IMR-90 (cell line): ENCODE data around the gene SH3RF3. TPM values are rescaled to one million over a fixed set of nuclear protein-coding genes. Genes with fewer than 3 reads are reported as not detected.

Experiments used
- ATAC-seq: fragments of 200-7000 bp; cut with Tn5 transposase; 2 replicates; pipeline ENCODE4 v1.9.1; 2020; ENCODE audit warnings: low read depth, mild to moderate bottlenecking, moderate library complexity
- BruUV-seq: library from RNA; stranded (reverse); fragments of 400-500 nt; replicated peaks from 2 replicates; lab custom pipeline; 2021; lab: Mats Ljungman, UMichigan
- CTCF ChIA-PET: fragments of 300-600 bp; formaldehyde crosslinking; extraction: SDS; loops from one replicate; lab custom pipeline; 2021; ENCODE audit warnings: antibody characterized with exemption; lab: Yijun Ruan, JAX
- POLR2A ChIA-PET: fragments of 300-600 bp; sonication (Branson Sonifier 250); formaldehyde crosslinking; loops from one replicate; lab custom pipeline; 2022; ENCODE audit warnings: antibody characterized with exemption; ENCODE audit not compliant: unreplicated experiment; lab: Charles Lee
- DNase-seq: peaks from one replicate; pipeline ENCODE4 v3.0.0; 2013
- H2AFZ ChIP-seq: replicated peaks from 2 replicates; pipeline ENCODE3; 2013; ENCODE audit warnings: low read length, mild to moderate bottlenecking; ENCODE audit not compliant: poor library complexity
- H2AK5ac ChIP-seq: 2 replicates; pipeline ENCODE4 v1.6.1; 2013; ENCODE audit warnings: low read depth, low read length, inconsistent platforms
- H2AK9ac ChIP-seq: replicated peaks from 2 replicates; pipeline ENCODE3; 2013; ENCODE audit warnings: mild to moderate bottlenecking, low read depth, low read length, moderate library complexity; ENCODE audit not compliant: poor library complexity
- H2BK120ac ChIP-seq: 2 replicates; pipeline ENCODE4 v1.6.1; 2013; ENCODE audit warnings: low read depth, low read length, inconsistent platforms
- H2BK15ac ChIP-seq: 3 replicates; pipeline ENCODE4 v1.6.1; 2013; ENCODE audit warnings: low read depth, low read length, inconsistent platforms
- H2BK20ac ChIP-seq: 2 replicates; pipeline ENCODE4 v1.6.1; 2013; ENCODE audit warnings: low read depth, mild to moderate bottlenecking, inconsistent platforms, low read length, moderate library complexity
- H2BK5ac ChIP-seq: 2 replicates; pipeline ENCODE4 v1.6.1; 2013; ENCODE audit warnings: mild to moderate bottlenecking, low read depth, low read length, inconsistent platforms; ENCODE audit not compliant: poor library complexity, severe bottlenecking
- H3K14ac ChIP-seq: replicated peaks from 2 replicates; pipeline ENCODE4 v1.6.1; 2013; ENCODE audit warnings: low read depth, low read length, inconsistent platforms
- H3K18ac ChIP-seq: 2 replicates; pipeline ENCODE4 v1.6.1; 2013; ENCODE audit warnings: low read depth, low read length, control low read depth
- H3K23ac ChIP-seq: 2 replicates; pipeline ENCODE4 v1.6.1; 2013; ENCODE audit warnings: low read depth, low read length, inconsistent platforms
- H3K27ac ChIP-seq: 2 replicates; pipeline ENCODE4 v1.5.1; 2013; ENCODE audit warnings: mild to moderate bottlenecking, control low read depth, low read length; ENCODE audit not compliant: insufficient read depth
- H3K27me3 ChIP-seq: 2 replicates; pipeline ENCODE4 v1.6.1; 2013; ENCODE audit warnings: low read length; ENCODE audit not compliant: control insufficient read depth, insufficient read depth
- H3K36me3 ChIP-seq: 2 replicates; pipeline ENCODE4 v1.6.1; 2013; ENCODE audit warnings: low read length, mixed read lengths; ENCODE audit not compliant: control insufficient read depth, insufficient read depth
- H3K4ac ChIP-seq: 2 replicates; pipeline ENCODE4 v1.6.1; 2013; ENCODE audit warnings: low read depth, low read length, inconsistent platforms
- H3K4me1 ChIP-seq: 2 replicates; pipeline ENCODE4 v1.6.1; 2013; ENCODE audit warnings: low read length, mixed read lengths; ENCODE audit not compliant: control insufficient read depth, insufficient read depth
- H3K4me2 ChIP-seq: 2 replicates; pipeline ENCODE4 v1.6.1; 2013; ENCODE audit warnings: low read depth, mild to moderate bottlenecking, control low read depth, low read length, moderate library complexity
- H3K4me3 ChIP-seq: 2 replicates; pipeline ENCODE4 v1.5.1; 2013; ENCODE audit warnings: low read depth, mild to moderate bottlenecking, control low read depth, low read length, moderate library complexity; ENCODE audit not compliant: insufficient read depth
- H3K56ac ChIP-seq: 2 replicates; pipeline ENCODE4 v1.6.1; 2013; ENCODE audit warnings: low read length, inconsistent platforms; ENCODE audit not compliant: insufficient read depth; ENCODE audit errors: extremely low read depth
- H3K79me1 ChIP-seq, 2 experiments: 2 replicates each; pipeline ENCODE4 v1.6.1; 2013; ENCODE audit warnings: low read length in 2 of 2, inconsistent platforms in 1 of 2, low read depth in 1 of 2
- H3K9ac ChIP-seq: 2 replicates; pipeline ENCODE4 v1.6.1; 2013; ENCODE audit warnings: low read depth, low read length, control low read depth
- H3K9me1 ChIP-seq: 2 replicates; pipeline ENCODE4 v1.6.1; 2013; ENCODE audit warnings: low read length, inconsistent platforms; ENCODE audit not compliant: insufficient read depth
- H3K9me3 ChIP-seq: 2 replicates; pipeline ENCODE4 v1.6.1; 2013; ENCODE audit warnings: low read length; ENCODE audit not compliant: control insufficient read depth, insufficient read depth
- H4K20me1 ChIP-seq: 2 replicates; pipeline ENCODE4 v1.6.1; 2013; ENCODE audit warnings: low read length, inconsistent platforms; ENCODE audit not compliant: insufficient read depth
- H4K5ac ChIP-seq: 2 replicates; pipeline ENCODE4 v1.6.1; 2013; ENCODE audit warnings: mild to moderate bottlenecking, low read depth, low read length, control low read depth
- H4K8ac ChIP-seq, 2 experiments: 2 replicates each; pipeline ENCODE4 v1.6.1; 2013; ENCODE audit warnings: low read depth in 2 of 2, low read length in 2 of 2, control low read depth in 1 of 2, inconsistent platforms in 1 of 2
- H4K91ac ChIP-seq: 2 replicates; pipeline ENCODE4 v1.6.1; 2013; ENCODE audit warnings: low read depth, low read length, inconsistent platforms; ENCODE audit not compliant: insufficient read depth
- BHLHE40 ChIP-seq: fragments of 150-350 bp; IDR thresholded peaks from 2 replicates; pipeline ENCODE4 v1.6.1; 2016; ENCODE audit warnings: mild to moderate bottlenecking, low read depth, low read length
- CEBPB ChIP-seq: IDR thresholded peaks from 2 replicates; pipeline ENCODE4 v1.6.1; 2012; ENCODE audit warnings: low read depth, low read length, improper control_type of control experiment
- CHD1 ChIP-seq: IDR thresholded peaks from 2 replicates; pipeline ENCODE4 v1.6.1; 2012; ENCODE audit warnings: low read depth, low read length, improper control_type of control experiment
- FOS ChIP-seq: fragments of 150-350 bp; IDR thresholded peaks from 2 replicates; pipeline ENCODE4 v1.6.1; 2016; ENCODE audit warnings: low read depth, low read length
- MAZ ChIP-seq: IDR thresholded peaks from 2 replicates; pipeline ENCODE4 v1.6.1; 2012; ENCODE audit warnings: low read depth, mild to moderate bottlenecking, low read length, improper control_type of control experiment, moderate library complexity, borderline replicate concordance
- MXI1 ChIP-seq: IDR thresholded peaks from 2 replicates; pipeline ENCODE4 v1.6.1; 2012; ENCODE audit warnings: low read depth, mild to moderate bottlenecking, low read length, moderate library complexity, borderline replicate concordance
- NFE2L2 ChIP-seq: fragments of 150-350 bp; IDR thresholded peaks from 2 replicates; pipeline ENCODE4 v1.6.1; 2016; ENCODE audit warnings: low read depth, mild to moderate bottlenecking, low read length
- POLR2A ChIP-seq: IDR thresholded peaks from 2 replicates; pipeline ENCODE4 v1.6.1; 2012; ENCODE audit warnings: mild to moderate bottlenecking, low read depth, low read length
- RAD21 ChIP-seq: IDR thresholded peaks from 2 replicates; pipeline ENCODE4 v1.6.1; 2012; ENCODE audit warnings: low read length, improper control_type of control experiment
- RCOR1 ChIP-seq: IDR thresholded peaks from 2 replicates; pipeline ENCODE4 v1.6.1; 2012; ENCODE audit warnings: mild to moderate bottlenecking, low read length, improper control_type of control experiment; ENCODE audit not compliant: insufficient replicate concordance
- RFX5 ChIP-seq: IDR thresholded peaks from 2 replicates; pipeline ENCODE4 v1.8.0; 2012; ENCODE audit warnings: low read depth, mild to moderate bottlenecking, low read length, moderate library complexity
- SMC3 ChIP-seq: fragments of 150-350 bp; IDR thresholded peaks from 2 replicates; pipeline ENCODE4 v1.6.1; 2016; ENCODE audit warnings: low read depth, mild to moderate bottlenecking, antibody characterized with exemption, low read length, moderate library complexity
- USF2 ChIP-seq: fragments of 150-350 bp; IDR thresholded peaks from 2 replicates; pipeline ENCODE4 v1.6.1; 2017; ENCODE audit warnings: mild to moderate bottlenecking, antibody characterized with exemption, low read length, low read depth
- WGBS, 2 experiments: methylation state at CpG; one replicate each; pipeline versions ENCODE4 v1.1.5 to v1.1.7; 2013; ENCODE audit warnings: missing lambda C conversion rate in 2 of 2; ENCODE audit not compliant: insufficient read length in 1 of 2; ENCODE audit errors: extremely low coverage in 2 of 2; 5-methylcytosine and 5-hydroxymethylcytosine counted together
- dilution Hi-C: fragments of 300-500 bp; cut with HindIII; formaldehyde crosslinking; loops from one replicate; pipeline ENCODE4 v1.14.3; 2018; ENCODE audit warnings: low sequenced_read_pairs; ENCODE audit not compliant: unreplicated experiment
- in situ Hi-C: fragments of 300-500 bp; cut with MboI; formaldehyde crosslinking; loops from 3 replicates; pipeline ENCODE4 v1.14.3; 2019; ENCODE audit warnings: low sequenced_read_pairs, inconsistent platforms, mixed read lengths
- intact Hi-C: fragments of 100-400 bp; cut with micrococcal nuclease; formaldehyde crosslinking; loops from 2 replicates; pipeline ENCODE4 v1.10.0; 2022
- polyA plus RNA-seq, 3 experiments: library from polyadenylated mRNA; depleted of rRNA; stranded (reverse); fragments of >200 nt; gene quantifications; 2 replicates each; pipeline ENCODE4 v1.2.3, GENCODE V29; 2012; ENCODE audit warnings: low replicate concordance in 1 of 3
- total RNA-seq: library from RNA; depleted of rRNA; stranded (reverse); fragments of >200 nt; gene quantifications from 2 replicates; pipeline ENCODE4 v1.2.3, GENCODE V29; 2012
- TF ChIP-seq, protein P1 (sequence below): conservative IDR thresholded peaks from 2 replicates; pipeline ENCODE4 v1.5.1; 2012; ENCODE audit warnings: mild to moderate bottlenecking, low read depth, low read length, improper control_type of control experiment

SH3RF3 gene
- total and polyA plus RNA-seq, 2 of the 4 experiments (the other 2 are of a cell fraction) = 3.4 to 5.3 TPM

DNA sequence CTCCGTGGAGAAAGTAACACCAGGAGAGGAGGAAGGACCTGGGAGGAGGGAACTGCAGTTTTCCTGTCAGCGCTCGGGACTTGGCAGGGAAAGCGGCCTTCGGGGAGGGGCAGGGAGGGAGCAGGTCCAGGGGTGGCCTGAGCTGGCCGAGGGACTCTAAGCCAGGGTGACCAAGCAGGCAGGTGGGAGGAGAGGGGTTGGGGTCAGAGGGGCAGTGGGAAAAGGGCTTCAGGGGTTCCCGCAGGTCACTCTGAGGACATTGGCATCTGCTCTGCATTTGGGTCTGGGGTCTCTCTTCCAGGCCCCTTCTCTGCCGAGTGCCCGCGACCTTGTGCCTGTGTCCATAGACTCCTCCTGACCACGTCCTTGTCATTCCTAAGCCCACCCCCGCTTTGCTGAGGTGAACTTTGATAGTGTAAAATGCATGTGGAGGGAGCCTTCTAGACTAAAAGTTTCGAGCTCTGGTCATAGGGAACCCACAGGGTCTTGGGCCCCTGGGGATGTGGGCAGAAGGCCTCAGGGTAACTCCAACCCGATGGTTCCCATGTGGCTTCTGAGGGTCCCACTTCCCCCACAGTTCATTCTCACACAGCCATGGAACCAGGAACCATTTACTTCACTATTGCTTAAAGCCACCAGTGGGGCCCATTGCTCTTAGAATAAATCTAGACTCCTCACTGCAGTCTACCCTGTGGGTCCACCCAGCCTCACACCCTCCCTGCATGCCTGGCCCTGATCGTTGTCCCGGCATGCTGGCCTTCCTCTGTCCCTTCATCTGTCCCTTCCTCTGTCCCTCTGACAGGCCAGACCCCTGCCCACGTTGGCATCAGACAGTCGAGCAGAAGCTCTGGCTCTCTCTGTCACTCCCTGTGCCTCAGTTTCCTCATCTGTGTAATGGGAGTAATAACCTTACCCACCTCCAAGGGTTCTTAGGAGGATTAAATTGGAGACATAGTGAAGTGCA, 255.6 kb downstream of the SH3RF3 start:
- Histone ChIP-seq H3K27me3 (no peaks in the 10 kb centered on the region), H3K14ac (no peak overlapping the region), H3K27ac (no peak overlapping the region), H4K8ac (no peak overlapping the region), H3K9me1 (peaks cover 36% of the 10 kb centered on the region), H4K91ac (no peak overlapping the region), H3K18ac (no peak overlapping the region), H3K79me1 (peaks cover 36 to 90% of the 10 kb centered on the region in 2 experiments), H4K20me1 (peaks cover 61% of the 10 kb centered on the region), H2BK5ac (no peak overlapping the region), H2BK120ac (no peak overlapping the region), H3K36me3 (peaks cover 8% of the 10 kb centered on the region; the same call in 1 of the 2 replicates), H3K9ac (no peak overlapping the region), H2BK15ac (no peak overlapping the region), H2AK9ac (no peak overlapping the region), H3K23ac (no peak overlapping the region), H3K4me1 (peaks cover 25% of the 10 kb centered on the region), H3K4ac (no peak overlapping the region), H4K5ac (no peak overlapping the region), H3K4me2 (no peak overlapping the region), H2BK20ac (no peak overlapping the region), H3K56ac (no peak overlapping the region), H3K9me3 (no peaks in the 10 kb centered on the region), H2AFZ (no peak overlapping the region), H3K4me3 (no peak overlapping the region), H2AK5ac (no peak overlapping the region)
- BruUV-seq = no TSS peak
- 73% methylated on average over 3 of the region's 18 CpGs; no CpG with 5 or more reads in 1 of the 2 experiments for WGBS, 2 experiments
- dilution Hi-C loops (no loop called here), intact Hi-C loops (loop anchor here (5.0 kb wide), 1 partner anchor 47 kb away; no protein-coding TSS in a partner anchor), in situ Hi-C loops (no loop called here)
- CTCF ChIA-PET = interaction anchor here (1.5 kb wide), 1 partner anchor 258 kb away, joined by 4 read pairs; no protein-coding TSS in a partner anchor
- DNase-seq = no peak
- ATAC-seq = no peak
- POLR2A ChIA-PET = no interaction called here
- TF ChIP-seq USF2 (no peak), RCOR1 (no peak), FOS (no peak), CEBPB (no peak), NFE2L2 (no peak), CHD1 (no peak), MXI1 (no peak), BHLHE40 (no peak), POLR2A (no peak), MAZ (no peak), RFX5 (no peak), RAD21 (no peak), SMC3 (no peak)
- TF ChIP-seq, protein P1, sequence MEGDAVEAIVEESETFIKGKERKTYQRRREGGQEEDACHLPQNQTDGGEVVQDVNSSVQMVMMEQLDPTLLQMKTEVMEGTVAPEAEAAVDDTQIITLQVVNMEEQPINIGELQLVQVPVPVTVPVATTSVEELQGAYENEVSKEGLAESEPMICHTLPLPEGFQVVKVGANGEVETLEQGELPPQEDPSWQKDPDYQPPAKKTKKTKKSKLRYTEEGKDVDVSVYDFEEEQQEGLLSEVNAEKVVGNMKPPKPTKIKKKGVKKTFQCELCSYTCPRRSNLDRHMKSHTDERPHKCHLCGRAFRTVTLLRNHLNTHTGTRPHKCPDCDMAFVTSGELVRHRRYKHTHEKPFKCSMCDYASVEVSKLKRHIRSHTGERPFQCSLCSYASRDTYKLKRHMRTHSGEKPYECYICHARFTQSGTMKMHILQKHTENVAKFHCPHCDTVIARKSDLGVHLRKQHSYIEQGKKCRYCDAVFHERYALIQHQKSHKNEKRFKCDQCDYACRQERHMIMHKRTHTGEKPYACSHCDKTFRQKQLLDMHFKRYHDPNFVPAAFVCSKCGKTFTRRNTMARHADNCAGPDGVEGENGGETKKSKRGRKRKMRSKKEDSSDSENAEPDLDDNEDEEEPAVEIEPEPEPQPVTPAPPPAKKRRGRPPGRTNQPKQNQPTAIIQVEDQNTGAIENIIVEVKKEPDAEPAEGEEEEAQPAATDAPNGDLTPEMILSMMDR = no peak
